Neural crest cell (in vitro differentiated cells): ENCODE measurements around the gene GPR65. TPM values are rescaled to one million over a fixed set of nuclear protein-coding genes. Genes with fewer than 3 reads are reported as not detected.

Experiments
- DNase-seq: peaks from one replicate; pipeline ENCODE4 v3.0.0; 2021; ENCODE audit warnings: low read depth, mixed read lengths, low spot score
- H3K27ac Mint-ChIP-seq: one replicate; pipeline ENCODE4 v1.8.0; 2021; ENCODE audit warnings: mild to moderate bottlenecking, mixed read lengths; ENCODE audit not compliant: unreplicated experiment
- H3K27me3 Mint-ChIP-seq: 2 replicates; pipeline ENCODE4 v1.8.0; 2021; ENCODE audit warnings: low read depth, mild to moderate bottlenecking, mixed read lengths
- H3K36me3 Mint-ChIP-seq: 2 replicates; pipeline ENCODE4 v1.8.0; 2021; ENCODE audit warnings: low read depth, mild to moderate bottlenecking, mixed read lengths
- H3K4me1 Mint-ChIP-seq: 2 replicates; pipeline ENCODE4 v1.8.0; 2021; ENCODE audit warnings: mixed read lengths
- H3K4me3 Mint-ChIP-seq: one replicate; pipeline ENCODE4 v1.8.0; 2021; ENCODE audit warnings: mild to moderate bottlenecking, mixed read lengths
- H3K9me3 Mint-ChIP-seq: 2 replicates; pipeline ENCODE4 v1.8.0; 2021; ENCODE audit warnings: mixed read lengths
- CTCF ChIP-seq: fragments of 200-600 bp; sonication (generic); conservative IDR thresholded peaks from 2 replicates; pipeline ENCODE4 v1.5.0; 2021; ENCODE audit warnings: antibody characterized with exemption, mild to moderate bottlenecking
- total RNA-seq: library from RNA; stranded (reverse); gene quantifications from 2 replicates; pipeline ENCODE4 v1.2.1, GENCODE V29; 2021

The GPR65 gene
- total RNA-seq, 1 donor from 2014 or later = not detected

- no peak for DNase-seq
- H3K27ac Mint-ChIP-seq = no peak overlapping the region
- no peaks in the 10 kb centered on the region for H3K4me1 Mint-ChIP-seq
- TF ChIP-seq CTCF = no peak
- H3K4me3 Mint-ChIP-seq = no peak overlapping the region
- H3K27me3 Mint-ChIP-seq = no peaks in the 10 kb centered on the region
- no peaks in the 10 kb centered on the region for H3K36me3 Mint-ChIP-seq
- no peaks in the 10 kb centered on the region for H3K9me3 Mint-ChIP-seq
Measured at GRCh38 chr14:88045705-88046104, 40.8 kb downstream of the GPR65 start.

- peaks cover 6% of the 10 kb centered on the region for H3K36me3 Mint-ChIP-seq
- no peak overlapping the region for H3K4me3 Mint-ChIP-seq
- H3K9me3 Mint-ChIP-seq = peaks cover 7% of the 10 kb centered on the region
- DNase-seq = no peak
- no peak for TF ChIP-seq CTCF
- H3K27ac Mint-ChIP-seq = no peak overlapping the region
- H3K4me1 Mint-ChIP-seq = no peaks in the 10 kb centered on the region
- H3K27me3 Mint-ChIP-seq = peaks cover 3% of the 10 kb centered on the region
Measured at GRCh38 chr14:88048351-88048750, 43.4 kb downstream of the GPR65 start.

- no peak for DNase-seq
- Mint-ChIP-seq H3K27ac (no peak overlapping the region), H3K9me3 (peaks cover 13% of the 10 kb centered on the region), H3K36me3 (peaks cover 10% of the 10 kb centered on the region), H3K27me3 (peaks cover 8% of the 10 kb centered on the region), H3K4me3 (no peak overlapping the region), H3K4me1 (no peaks in the 10 kb centered on the region)
- no peak for TF ChIP-seq CTCF
Measured at GRCh38 chr14:88049266-88049665, 44.3 kb downstream of the GPR65 start.

- Mint-ChIP-seq H3K36me3 (peaks cover 10% of the 10 kb centered on the region), H3K27ac (no peak overlapping the region), H3K9me3 (peaks cover 14% of the 10 kb centered on the region), H3K4me3 (no peak overlapping the region), H3K27me3 (peaks cover 13% of the 10 kb centered on the region), H3K4me1 (no peaks in the 10 kb centered on the region)
- no peak for DNase-seq
- TF ChIP-seq CTCF = no peak
Measured at GRCh38 chr14:88049936-88050335, 45.0 kb downstream of the GPR65 start.

- DNase-seq = no peak
- Mint-ChIP-seq H3K36me3 (no peaks in the 10 kb centered on the region), H3K9me3 (peaks cover 9% of the 10 kb centered on the region), H3K4me3 (no peak overlapping the region), H3K27ac (no peak overlapping the region), H3K27me3 (peaks cover 6% of the 10 kb centered on the region), H3K4me1 (no peaks in the 10 kb centered on the region)
- no peak for TF ChIP-seq CTCF
Measured at GRCh38 chr14:88060576-88060975, 55.6 kb downstream of the GPR65 start.

GRCh38 chr14:88063811-88064210 is 58.9 kb downstream of the GPR65 start:
- DNase-seq = no peak
- no peaks in the 10 kb centered on the region for H3K36me3 Mint-ChIP-seq
- TF ChIP-seq CTCF = no peak
- no peaks in the 10 kb centered on the region for H3K4me1 Mint-ChIP-seq
- no peak overlapping the region for H3K4me3 Mint-ChIP-seq
- H3K27me3 Mint-ChIP-seq = peaks cover 3% of the 10 kb centered on the region
- H3K9me3 Mint-ChIP-seq = peaks cover 7% of the 10 kb centered on the region
- no peak overlapping the region for H3K27ac Mint-ChIP-seq
